Measurements from ENCODE around the gene CTNNA2.

DNA sequence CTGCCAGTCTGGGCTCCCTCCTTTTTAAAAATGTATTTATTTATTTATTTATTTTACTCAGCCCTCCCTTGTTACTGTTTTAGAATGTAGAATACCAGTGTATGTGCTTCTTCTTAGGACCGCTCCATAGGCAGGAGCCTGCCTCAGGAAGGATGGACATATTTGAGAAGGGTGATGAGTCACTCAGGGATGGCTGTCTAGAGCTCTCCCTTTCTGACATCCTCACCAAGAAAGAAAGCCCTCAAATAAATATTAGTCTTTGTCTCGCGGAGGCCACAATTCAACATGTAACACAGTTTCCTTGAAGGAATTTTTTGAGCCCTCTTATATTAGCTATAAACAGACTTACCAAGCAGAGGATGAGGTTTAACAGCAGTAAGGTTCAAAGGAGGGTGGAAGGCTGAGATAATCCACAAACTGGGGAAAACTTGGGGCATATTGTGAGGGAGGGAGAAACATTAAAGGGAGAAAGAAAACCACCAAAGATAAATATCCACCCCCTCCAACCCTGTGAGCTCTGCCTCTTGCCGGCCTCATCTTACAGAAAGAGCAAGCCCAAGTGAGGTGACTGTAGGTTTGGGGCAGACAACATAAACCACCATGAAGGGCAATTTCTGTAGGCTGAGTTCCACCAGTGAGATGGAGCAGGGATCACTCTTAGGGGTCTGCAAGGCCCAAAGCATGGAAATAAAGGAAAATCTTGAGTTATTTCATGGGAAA lies 628.3 kb downstream of the CTNNA2 start:
- TF ChIP-seq RXRA (IDR thresholded peaks at IDR 0.05; ENCODE audit: insufficient read depth, low read depth, low read length), result no peak
- no peak for TF ChIP-seq POLR2AphosphoS5 (IDR thresholded peaks at IDR 0.05; ENCODE audit: low read depth, low read length)
- TF ChIP-seq SRF (IDR thresholded peaks at IDR 0.05; ENCODE audit: low read depth, low read length), result no peak
- TF ChIP-seq, protein P1, sequence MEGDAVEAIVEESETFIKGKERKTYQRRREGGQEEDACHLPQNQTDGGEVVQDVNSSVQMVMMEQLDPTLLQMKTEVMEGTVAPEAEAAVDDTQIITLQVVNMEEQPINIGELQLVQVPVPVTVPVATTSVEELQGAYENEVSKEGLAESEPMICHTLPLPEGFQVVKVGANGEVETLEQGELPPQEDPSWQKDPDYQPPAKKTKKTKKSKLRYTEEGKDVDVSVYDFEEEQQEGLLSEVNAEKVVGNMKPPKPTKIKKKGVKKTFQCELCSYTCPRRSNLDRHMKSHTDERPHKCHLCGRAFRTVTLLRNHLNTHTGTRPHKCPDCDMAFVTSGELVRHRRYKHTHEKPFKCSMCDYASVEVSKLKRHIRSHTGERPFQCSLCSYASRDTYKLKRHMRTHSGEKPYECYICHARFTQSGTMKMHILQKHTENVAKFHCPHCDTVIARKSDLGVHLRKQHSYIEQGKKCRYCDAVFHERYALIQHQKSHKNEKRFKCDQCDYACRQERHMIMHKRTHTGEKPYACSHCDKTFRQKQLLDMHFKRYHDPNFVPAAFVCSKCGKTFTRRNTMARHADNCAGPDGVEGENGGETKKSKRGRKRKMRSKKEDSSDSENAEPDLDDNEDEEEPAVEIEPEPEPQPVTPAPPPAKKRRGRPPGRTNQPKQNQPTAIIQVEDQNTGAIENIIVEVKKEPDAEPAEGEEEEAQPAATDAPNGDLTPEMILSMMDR (IDR thresholded peaks at IDR 0.05; ENCODE audit: control extremely low read depth in 1 of 3, insufficient read depth in 1 of 3, low read depth in 1 of 3, low read length in 3 of 3), result no peak
- no peak for TF ChIP-seq SP2 (IDR thresholded peaks at IDR 0.05; ENCODE audit: low read length)
- no peak for TF ChIP-seq MAFK (IDR thresholded peaks at IDR 0.05; ENCODE audit: low read depth, low read length)
- TF ChIP-seq JUN (IDR thresholded peaks at IDR 0.05; ENCODE audit: low read depth, low read length), result no peak
- TF ChIP-seq CTBP2 (IDR thresholded peaks at IDR 0.05; ENCODE audit: borderline replicate concordance, insufficient read depth, insufficient read length, low read length), result no peak
- TF ChIP-seq TBP (IDR thresholded peaks at IDR 0.05; ENCODE audit: low read depth, low read length), result no peak
- no peak for TF ChIP-seq POLR2A (IDR thresholded peaks at IDR 0.05; ENCODE audit: control extremely low read depth in 1 of 2, low read depth in 2 of 2, low read length in 2 of 2)
- TF ChIP-seq RNF2 (IDR thresholded peaks at IDR 0.05; ENCODE audit: borderline replicate concordance, low read depth, low read length, missing control alignments, poor library complexity, severe bottlenecking), result no peak

Measured in H1 (cell line).